Measurements from ENCODE around the gene SLC19A1. TPM values are rescaled to one million over a fixed set of nuclear protein-coding genes. Genes with fewer than 3 reads are reported as not detected.

Gene SLC19A1
- polyA plus RNA-seq, 3 donors, result 25.0 to 53.0 (median 39.9) TPM

DNA sequence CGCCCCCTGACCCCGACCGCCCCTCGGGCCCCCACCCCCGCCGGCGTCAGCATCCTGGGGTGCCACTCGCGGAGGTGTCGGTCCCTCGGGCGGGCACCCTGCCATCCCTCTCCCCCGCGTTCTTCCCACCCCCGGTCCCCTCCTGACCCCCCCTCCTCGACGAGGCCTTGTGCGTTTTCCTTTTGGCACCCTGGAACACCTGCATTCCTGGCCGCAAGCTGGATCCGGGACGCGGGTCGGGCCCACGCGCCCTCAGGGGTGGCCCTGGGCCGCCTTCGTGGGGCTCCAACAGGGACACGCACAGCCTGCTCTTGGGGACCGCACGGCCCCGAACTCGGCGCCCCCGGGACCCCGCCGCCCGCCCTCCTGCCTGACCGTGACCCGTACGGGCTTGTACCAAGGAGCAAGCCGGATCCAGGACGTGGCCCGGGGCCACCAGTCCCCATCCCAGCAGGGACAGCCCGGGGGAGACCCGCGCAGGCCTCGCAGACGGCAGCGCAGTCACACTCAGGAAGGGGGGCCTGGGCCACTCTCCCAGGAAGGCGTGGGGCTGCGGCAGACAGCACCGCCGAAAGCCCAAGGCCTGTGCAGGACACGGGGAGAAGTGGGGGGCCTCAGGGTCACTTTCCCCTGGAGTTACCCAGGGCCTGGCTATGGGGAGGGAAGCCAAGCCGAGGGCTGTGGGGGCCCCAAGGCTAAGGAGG, 579 bp upstream of the SLC19A1 start:
- peaks cover 32 to 49% of the 10 kb centered on the region in 2 donors for H3K4me1 ChIP-seq (ENCODE audit: control insufficient read depth in 1 of 2, insufficient read depth in 2 of 2, low read length in 2 of 2)
- peaks cover 38% of the 10 kb centered on the region for H3K4me1 Mint-ChIP-seq
- H3K4me3 ChIP-seq (replicated peaks in 1 of 3; ENCODE audit: low read depth in 2 of 3, low read length in 3 of 3), result peak overlapping the region; percentile 25 to 77 (median 41)
- TF ChIP-seq, protein P1, sequence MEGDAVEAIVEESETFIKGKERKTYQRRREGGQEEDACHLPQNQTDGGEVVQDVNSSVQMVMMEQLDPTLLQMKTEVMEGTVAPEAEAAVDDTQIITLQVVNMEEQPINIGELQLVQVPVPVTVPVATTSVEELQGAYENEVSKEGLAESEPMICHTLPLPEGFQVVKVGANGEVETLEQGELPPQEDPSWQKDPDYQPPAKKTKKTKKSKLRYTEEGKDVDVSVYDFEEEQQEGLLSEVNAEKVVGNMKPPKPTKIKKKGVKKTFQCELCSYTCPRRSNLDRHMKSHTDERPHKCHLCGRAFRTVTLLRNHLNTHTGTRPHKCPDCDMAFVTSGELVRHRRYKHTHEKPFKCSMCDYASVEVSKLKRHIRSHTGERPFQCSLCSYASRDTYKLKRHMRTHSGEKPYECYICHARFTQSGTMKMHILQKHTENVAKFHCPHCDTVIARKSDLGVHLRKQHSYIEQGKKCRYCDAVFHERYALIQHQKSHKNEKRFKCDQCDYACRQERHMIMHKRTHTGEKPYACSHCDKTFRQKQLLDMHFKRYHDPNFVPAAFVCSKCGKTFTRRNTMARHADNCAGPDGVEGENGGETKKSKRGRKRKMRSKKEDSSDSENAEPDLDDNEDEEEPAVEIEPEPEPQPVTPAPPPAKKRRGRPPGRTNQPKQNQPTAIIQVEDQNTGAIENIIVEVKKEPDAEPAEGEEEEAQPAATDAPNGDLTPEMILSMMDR (IDR thresholded peaks at IDR 0.05), result no peak
- peaks cover 47% of the 10 kb centered on the region for H3K79me2 ChIP-seq (ENCODE audit: insufficient read depth, low read length)
- H3K9me3 ChIP-seq (replicated peaks in 1 of 2; ENCODE audit: control insufficient read depth in 1 of 2, insufficient read depth in 1 of 2, low read length in 2 of 2), result no peaks in the 10 kb centered on the region
- WGBS (ENCODE audit: insufficient coverage), result 3% methylated on average over 37 of the region's 55 CpGs
- H3K27ac Mint-ChIP-seq, result peak overlapping the region; percentile 62 to 84 (median 76)
- H3K4me2 ChIP-seq (replicated peaks; ENCODE audit: extremely low read depth, low read length, poor library complexity, severe bottlenecking), result peak overlapping the region; percentile 90
- H3K4me3 Mint-ChIP-seq, result peak overlapping the region; percentile 70 to 78
- no peaks in the 10 kb centered on the region for H3K9me3 Mint-ChIP-seq
- peak overlapping the region; percentile 82 for H3K9ac ChIP-seq (ENCODE audit: insufficient read depth, low read length, poor library complexity, severe bottlenecking)
- peak overlapping the region; percentile 31 to 87 for H3K27ac ChIP-seq (ENCODE audit: low read depth in 1 of 2, low read length in 2 of 2)
- peak overlapping the region; percentile 70 for H2AFZ ChIP-seq (ENCODE audit: insufficient read depth, low read depth, low read length, poor library complexity, severe bottlenecking)
- H3K36me3 ChIP-seq (replicated peaks in 1 of 2; ENCODE audit: control insufficient read depth in 1 of 2, insufficient read depth in 2 of 2, low read length in 2 of 2), result peaks cover 4 to 16% of the 10 kb centered on the region in 2 donors
- DNase-seq, result peak in 1 of 3 donors; percentile 12
- H3K27me3 Mint-ChIP-seq (ENCODE audit: low read depth in 3 of 3), result peaks cover 0 to 6% (median 0%) of the 10 kb centered on the region in 3 donors
- peaks cover 16% of the 10 kb centered on the region for H4K20me1 ChIP-seq (ENCODE audit: insufficient read depth, low read length)
- peaks cover 5 to 18% of the 10 kb centered on the region in 2 donors for H3K36me3 Mint-ChIP-seq
- intact Hi-C loops (cut with micrococcal nuclease), result loop anchor here in 1 of 2 donors (10.0 kb wide), 1 partner anchor 248 kb away; no protein-coding TSS in a partner anchor
- no peaks in the 10 kb centered on the region for H3K27me3 ChIP-seq (ENCODE audit: control insufficient read depth in 2 of 2, insufficient read depth in 2 of 2, low read length in 2 of 2)

DNA sequence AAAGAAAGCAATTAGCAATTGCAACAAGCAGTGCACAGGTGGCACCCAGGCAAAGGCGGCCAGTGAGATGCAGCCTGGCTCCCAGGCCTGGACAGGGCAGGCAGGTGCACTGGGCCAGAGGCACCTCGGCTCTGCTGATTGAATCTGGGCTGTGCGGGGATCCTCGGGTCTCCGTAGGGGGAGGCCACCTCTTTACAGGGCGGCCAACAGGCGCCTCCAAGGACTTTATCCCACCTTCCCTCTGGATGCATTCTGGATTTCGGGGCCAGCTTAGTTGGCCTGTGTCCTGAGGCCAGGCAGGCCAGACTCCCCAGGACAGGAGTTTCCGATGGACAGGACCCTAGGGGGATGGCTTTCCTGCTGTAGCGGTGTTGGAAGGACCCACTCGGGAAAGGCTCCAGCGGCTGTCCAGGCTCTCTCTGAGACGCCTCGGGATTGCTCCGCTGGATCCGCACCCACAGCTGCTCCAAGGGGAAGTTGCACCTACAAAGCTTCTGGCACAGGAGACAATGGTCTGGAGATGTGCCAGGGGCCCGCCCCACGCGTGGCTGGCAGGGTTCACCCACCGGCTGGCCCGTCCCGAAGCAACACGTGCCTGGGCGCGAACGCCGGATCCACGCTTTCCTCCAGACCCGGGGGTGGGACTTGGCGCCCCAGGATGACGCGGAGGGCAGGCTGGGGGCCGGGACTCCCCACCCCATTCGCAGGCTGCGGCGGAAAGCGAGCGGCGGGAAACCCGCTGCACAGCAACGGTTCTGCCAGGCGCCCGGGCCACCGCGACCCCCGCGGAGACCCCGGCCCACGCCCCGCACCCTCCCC, 810 bp downstream of the SLC19A1 start:
- Histone ChIP-seq H3K4me2 (replicated peaks; ENCODE audit: extremely low read depth, low read length, poor library complexity, severe bottlenecking) (peak overlapping the region; percentile 90), H3K36me3 (replicated peaks in 1 of 2; ENCODE audit: control insufficient read depth in 1 of 2, insufficient read depth in 2 of 2, low read length in 2 of 2) (peaks cover 6 to 16% of the 10 kb centered on the region in 2 donors), H3K9me3 (replicated peaks in 1 of 2; ENCODE audit: control insufficient read depth in 1 of 2, insufficient read depth in 1 of 2, low read length in 2 of 2) (no peaks in the 10 kb centered on the region), H3K27ac (ENCODE audit: low read depth in 1 of 2, low read length in 2 of 2) (peak overlapping the region; percentile 58 to 77), H3K4me1 (ENCODE audit: control insufficient read depth in 1 of 2, insufficient read depth in 2 of 2, low read length in 2 of 2) (peaks cover 32 to 54% of the 10 kb centered on the region in 2 donors), H3K27me3 (ENCODE audit: control insufficient read depth in 2 of 2, insufficient read depth in 2 of 2, low read length in 2 of 2) (no peaks in the 10 kb centered on the region), H2AFZ (ENCODE audit: insufficient read depth, low read depth, low read length, poor library complexity, severe bottlenecking) (no peak overlapping the region), H4K20me1 (ENCODE audit: insufficient read depth, low read length) (peaks cover 16% of the 10 kb centered on the region), H3K4me3 (replicated peaks in 1 of 3; ENCODE audit: low read depth in 2 of 3, low read length in 3 of 3) (peak overlapping the region; percentile 42 to 77 (median 43)), H3K9ac (ENCODE audit: insufficient read depth, low read length, poor library complexity, severe bottlenecking) (peak overlapping the region; percentile 82), H3K79me2 (ENCODE audit: insufficient read depth, low read length) (peaks cover 54% of the 10 kb centered on the region)
- peak overlapping the region; percentile 70 to 77 for H3K4me3 Mint-ChIP-seq
- TF ChIP-seq, protein P1 (IDR thresholded peaks at IDR 0.05), result peak; percentile 17
- H3K36me3 Mint-ChIP-seq, result peaks cover 11 to 29% of the 10 kb centered on the region in 2 donors
- WGBS (ENCODE audit: insufficient coverage), result 19% methylated on average over 50 of the region's 50 CpGs
- peaks cover 0 to 6% (median 0%) of the 10 kb centered on the region in 3 donors for H3K27me3 Mint-ChIP-seq (ENCODE audit: low read depth in 3 of 3)
- intact Hi-C loops (cut with micrococcal nuclease), result loop anchor here in 1 of 2 donors (10.0 kb wide), 1 partner anchor 247 kb away; no protein-coding TSS in a partner anchor
- no peaks in the 10 kb centered on the region for H3K9me3 Mint-ChIP-seq
- H3K27ac Mint-ChIP-seq, result peak overlapping the region; percentile 60 to 89 (median 81)
- DNase-seq, result peak; percentile 72 to 82 (median 80)
- peaks cover 45% of the 10 kb centered on the region for H3K4me1 Mint-ChIP-seq
